NB4 (cell line): ENCODE measurements around the gene RBM34.
"Not testable (repeated sequence)": the region's sequence is repeated elsewhere in the genome, so short reads cannot be mapped to it uniquely, and the experiment has no call there.

Source experiments
- CTCF ChIP-seq: IDR thresholded peaks from one replicate; pipeline ENCODE4 v1.5.1; 2012; ENCODE audit warnings: low read depth, low read length
- POLR2A ChIP-seq: IDR thresholded peaks from 2 replicates; pipeline ENCODE4 v1.6.1; 2011; ENCODE audit warnings: mild to moderate bottlenecking; ENCODE audit not compliant: insufficient read length; ENCODE audit errors: extremely low read depth

GRCh38 chr1:235092415-235092814 lies 68.6 kb downstream of the RBM34 start:
- TF ChIP-seq CTCF, POLR2A: not testable (repeated sequence)
